Adrenal gland (tissue), 5 donors: ENCODE data around the gene VANGL2.

Experiments used
- POLR2A ChIP-seq, 2 donors: fragments of 450-650 bp; IDR thresholded peaks; one replicate each; pipeline ENCODE4 v1.6.1; 2017; ENCODE audit warnings: antibody characterized with exemption in 2 of 2, mild to moderate bottlenecking in 2 of 2, moderate library complexity in 1 of 2
- TF ChIP-seq, protein P1 (sequence below), 6 experiments: fragments of 450-650 bp in 4 of 6; fragments of 200-600 bp in 2 of 6; sonication (generic) in 1 of 6; IDR thresholded peaks; 1 replicate in 5 of 6; 2 replicates in 1 of 6; pipeline versions ENCODE4 v1.5.1 to v1.8.0; 2016 to 2021; ENCODE audit warnings: antibody characterized with exemption in 6 of 6, mild to moderate bottlenecking in 2 of 6, moderate library complexity in 1 of 6
- donor health status: DM: no; HTN: no; CAD: no.

DNA sequence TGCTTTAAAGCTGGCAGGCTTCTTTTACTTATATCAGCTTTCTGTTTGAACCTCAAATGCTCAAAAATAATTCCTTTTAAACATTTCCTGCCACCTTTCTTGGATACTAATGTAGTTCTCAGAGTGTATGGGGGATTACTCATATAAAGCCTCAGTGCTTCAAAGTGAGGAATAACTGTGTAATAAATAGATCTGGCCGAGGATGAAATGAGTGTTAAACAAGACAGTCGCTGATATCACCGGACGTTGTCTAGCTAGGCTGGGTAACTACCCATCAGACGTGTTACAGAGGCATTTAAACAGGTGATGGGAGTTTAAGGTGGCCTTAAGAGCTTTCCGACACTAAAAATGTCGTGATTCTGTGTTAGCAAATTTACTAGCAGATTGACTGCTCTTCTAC lies 53.1 kb downstream of the VANGL2 start:
- TF ChIP-seq, protein P1, sequence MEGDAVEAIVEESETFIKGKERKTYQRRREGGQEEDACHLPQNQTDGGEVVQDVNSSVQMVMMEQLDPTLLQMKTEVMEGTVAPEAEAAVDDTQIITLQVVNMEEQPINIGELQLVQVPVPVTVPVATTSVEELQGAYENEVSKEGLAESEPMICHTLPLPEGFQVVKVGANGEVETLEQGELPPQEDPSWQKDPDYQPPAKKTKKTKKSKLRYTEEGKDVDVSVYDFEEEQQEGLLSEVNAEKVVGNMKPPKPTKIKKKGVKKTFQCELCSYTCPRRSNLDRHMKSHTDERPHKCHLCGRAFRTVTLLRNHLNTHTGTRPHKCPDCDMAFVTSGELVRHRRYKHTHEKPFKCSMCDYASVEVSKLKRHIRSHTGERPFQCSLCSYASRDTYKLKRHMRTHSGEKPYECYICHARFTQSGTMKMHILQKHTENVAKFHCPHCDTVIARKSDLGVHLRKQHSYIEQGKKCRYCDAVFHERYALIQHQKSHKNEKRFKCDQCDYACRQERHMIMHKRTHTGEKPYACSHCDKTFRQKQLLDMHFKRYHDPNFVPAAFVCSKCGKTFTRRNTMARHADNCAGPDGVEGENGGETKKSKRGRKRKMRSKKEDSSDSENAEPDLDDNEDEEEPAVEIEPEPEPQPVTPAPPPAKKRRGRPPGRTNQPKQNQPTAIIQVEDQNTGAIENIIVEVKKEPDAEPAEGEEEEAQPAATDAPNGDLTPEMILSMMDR (IDR thresholded peaks at IDR 0.05): no peak
- TF ChIP-seq POLR2A (IDR thresholded peaks at IDR 0.05): no peak
